ENCODE results near the gene MRPS6.

MRPS6 gene

DNA sequence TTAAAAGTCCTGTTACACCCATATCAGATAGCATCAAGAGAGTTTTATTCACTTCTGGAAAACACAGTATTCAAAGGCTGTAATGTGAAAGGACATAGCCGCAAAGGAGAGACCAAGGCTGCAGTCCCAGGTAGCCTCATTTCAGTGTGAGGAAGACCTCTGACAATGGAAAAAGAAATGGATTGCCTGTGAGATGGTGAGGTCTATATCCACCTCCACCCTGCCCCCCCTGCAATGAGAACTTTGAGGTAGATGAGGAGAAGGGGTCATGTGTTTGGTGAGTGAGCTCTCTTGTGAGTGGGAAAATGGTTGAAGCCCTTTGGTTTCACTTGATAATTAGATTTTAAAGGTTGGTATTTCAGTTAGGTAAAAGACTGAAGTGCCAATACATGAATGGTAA is 3.5 kb downstream of the MRPS6 start:
- no peak overlapping the region for H3K9ac ChIP-seq
- no peaks in the 10 kb centered on the region for H3K36me3 ChIP-seq (ENCODE audit: control insufficient read depth, insufficient read depth, low read length)
- H3K79me2 ChIP-seq, result peaks cover 8% of the 10 kb centered on the region
- TF ChIP-seq, protein P1, sequence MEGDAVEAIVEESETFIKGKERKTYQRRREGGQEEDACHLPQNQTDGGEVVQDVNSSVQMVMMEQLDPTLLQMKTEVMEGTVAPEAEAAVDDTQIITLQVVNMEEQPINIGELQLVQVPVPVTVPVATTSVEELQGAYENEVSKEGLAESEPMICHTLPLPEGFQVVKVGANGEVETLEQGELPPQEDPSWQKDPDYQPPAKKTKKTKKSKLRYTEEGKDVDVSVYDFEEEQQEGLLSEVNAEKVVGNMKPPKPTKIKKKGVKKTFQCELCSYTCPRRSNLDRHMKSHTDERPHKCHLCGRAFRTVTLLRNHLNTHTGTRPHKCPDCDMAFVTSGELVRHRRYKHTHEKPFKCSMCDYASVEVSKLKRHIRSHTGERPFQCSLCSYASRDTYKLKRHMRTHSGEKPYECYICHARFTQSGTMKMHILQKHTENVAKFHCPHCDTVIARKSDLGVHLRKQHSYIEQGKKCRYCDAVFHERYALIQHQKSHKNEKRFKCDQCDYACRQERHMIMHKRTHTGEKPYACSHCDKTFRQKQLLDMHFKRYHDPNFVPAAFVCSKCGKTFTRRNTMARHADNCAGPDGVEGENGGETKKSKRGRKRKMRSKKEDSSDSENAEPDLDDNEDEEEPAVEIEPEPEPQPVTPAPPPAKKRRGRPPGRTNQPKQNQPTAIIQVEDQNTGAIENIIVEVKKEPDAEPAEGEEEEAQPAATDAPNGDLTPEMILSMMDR (IDR thresholded peaks at IDR 0.05), result no peak
- no peak overlapping the region for H3K27ac ChIP-seq
- no peaks in the 10 kb centered on the region for H3K27me3 ChIP-seq (ENCODE audit: control insufficient read depth, insufficient read depth, low read length)
- H2AFZ ChIP-seq, result no peak overlapping the region
- no peaks in the 10 kb centered on the region for H3K9me3 ChIP-seq (ENCODE audit: control insufficient read depth, low read length)
- H3K4me3 ChIP-seq (ENCODE audit: low read depth, low read length), result no peak overlapping the region
- H3K4me2 ChIP-seq (ENCODE audit: low read length), result no peak overlapping the region
- peaks cover 3% of the 10 kb centered on the region for H3K4me1 ChIP-seq

GRCh38 chr21:34077888-34078287 is 4.5 kb downstream of the MRPS6 start:
- Histone ChIP-seq H3K9me3 (ENCODE audit: control insufficient read depth, low read length) (no peaks in the 10 kb centered on the region), H3K27ac (no peak overlapping the region), H3K4me3 (ENCODE audit: low read depth, low read length) (no peak overlapping the region), H3K36me3 (ENCODE audit: control insufficient read depth, insufficient read depth, low read length) (no peaks in the 10 kb centered on the region), H3K27me3 (ENCODE audit: control insufficient read depth, insufficient read depth, low read length) (no peaks in the 10 kb centered on the region), H3K4me2 (ENCODE audit: low read length) (no peak overlapping the region), H3K9ac (no peak overlapping the region), H3K79me2 (peaks cover 11% of the 10 kb centered on the region), H2AFZ (no peak overlapping the region), H3K4me1 (peaks cover 3% of the 10 kb centered on the region)
- TF ChIP-seq, protein P1 (IDR thresholded peaks at IDR 0.05), result no peak

- H3K4me2 ChIP-seq (ENCODE audit: low read length), result no peak overlapping the region
- H3K9ac ChIP-seq, result no peak overlapping the region
- no peaks in the 10 kb centered on the region for H3K27me3 ChIP-seq (ENCODE audit: control insufficient read depth, insufficient read depth, low read length)
- peaks cover 11% of the 10 kb centered on the region for H3K79me2 ChIP-seq
- H3K36me3 ChIP-seq (ENCODE audit: control insufficient read depth, insufficient read depth, low read length), result no peaks in the 10 kb centered on the region
- peaks cover 3% of the 10 kb centered on the region for H3K4me1 ChIP-seq
- H3K27ac ChIP-seq, result no peak overlapping the region
- H3K4me3 ChIP-seq (ENCODE audit: low read depth, low read length), result no peak overlapping the region
- TF ChIP-seq, protein P1 (IDR thresholded peaks at IDR 0.05), result no peak
- H3K9me3 ChIP-seq (ENCODE audit: control insufficient read depth, low read length), result no peaks in the 10 kb centered on the region
- H2AFZ ChIP-seq, result no peak overlapping the region
These were observed 5.5 kb downstream of the MRPS6 start for GRCh38 chr21:34078915-34079314.

- H3K9me3 ChIP-seq (ENCODE audit: control insufficient read depth, low read length), result no peaks in the 10 kb centered on the region
- H2AFZ ChIP-seq, result no peak overlapping the region
- H3K36me3 ChIP-seq (ENCODE audit: control insufficient read depth, insufficient read depth, low read length), result no peaks in the 10 kb centered on the region
- H3K27me3 ChIP-seq (ENCODE audit: control insufficient read depth, insufficient read depth, low read length), result no peaks in the 10 kb centered on the region
- H3K4me3 ChIP-seq (ENCODE audit: low read depth, low read length), result no peak overlapping the region
- no peak overlapping the region for H3K9ac ChIP-seq
- TF ChIP-seq, protein P1 (IDR thresholded peaks at IDR 0.05), result no peak
- H3K4me1 ChIP-seq, result peaks cover under 1% of the 10 kb centered on the region
- H3K27ac ChIP-seq, result no peak overlapping the region
- no peak overlapping the region for H3K4me2 ChIP-seq (ENCODE audit: low read length)
- H3K79me2 ChIP-seq, result peaks cover 15% of the 10 kb centered on the region
These were observed 7.3 kb downstream of the MRPS6 start for GRCh38 chr21:34080710-34081109.

DNA sequence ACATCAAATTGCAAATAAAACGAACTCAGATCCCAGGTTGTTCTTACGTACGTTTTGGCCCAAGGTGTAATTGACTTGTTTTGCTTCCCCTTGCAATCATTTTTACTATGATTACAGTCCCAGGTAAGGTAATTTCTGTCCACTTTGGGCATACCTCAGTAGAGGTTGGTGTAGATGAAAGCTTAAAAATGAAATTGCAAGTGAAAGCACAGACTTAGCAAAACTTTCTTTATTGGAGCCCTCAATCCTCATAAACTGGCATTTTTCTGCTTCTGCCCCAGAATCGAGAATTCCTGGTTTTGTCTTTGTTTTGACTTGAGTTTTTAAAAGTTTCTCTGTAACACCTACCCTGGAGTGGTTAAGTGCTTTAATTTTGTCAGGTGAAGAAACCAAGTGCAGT is 9.4 kb downstream of the MRPS6 start:
- Histone ChIP-seq H3K27me3 (ENCODE audit: control insufficient read depth, insufficient read depth, low read length) (no peaks in the 10 kb centered on the region), H3K9ac (no peak overlapping the region), H3K4me2 (ENCODE audit: low read length) (no peak overlapping the region), H3K9me3 (ENCODE audit: control insufficient read depth, low read length) (no peaks in the 10 kb centered on the region), H3K36me3 (ENCODE audit: control insufficient read depth, insufficient read depth, low read length) (no peaks in the 10 kb centered on the region), H3K4me1 (peaks cover 6% of the 10 kb centered on the region), H3K4me3 (ENCODE audit: low read depth, low read length) (no peak overlapping the region), H3K27ac (no peak overlapping the region), H3K79me2 (peaks cover 18% of the 10 kb centered on the region), H2AFZ (no peak overlapping the region)
- TF ChIP-seq, protein P1 (IDR thresholded peaks at IDR 0.05), result no peak
